SK-N-SH treated with all-trans-retinoic acid at 6 μM for 48 hours (cell line): ENCODE results near the gene STRA6.

ENCODE experiments used
- ESRRG ChIP-seq: fragments of 250-450 bp; sonication (Bioruptor Pico); IDR thresholded peaks from 2 replicates; pipeline ENCODE4 v1.6.1; 2021; ENCODE audit warnings: mild to moderate bottlenecking
- ISL1 ChIP-seq: fragments of 250-450 bp; sonication (Bioruptor Pico); IDR thresholded peaks from 2 replicates; pipeline ENCODE4 v2.1.2; 2022; ENCODE audit warnings: mild to moderate bottlenecking, moderate library complexity
- OSR1 ChIP-seq: fragments of 250-450 bp; sonication (Bioruptor Pico); IDR thresholded peaks from 2 replicates; pipeline ENCODE4 v1.8.0; 2022; ENCODE audit warnings: moderate library complexity, mild to moderate bottlenecking, inconsistent platforms
- RARB ChIP-seq: fragments of 250-450 bp; sonication (Bioruptor Pico); IDR thresholded peaks from 2 replicates; pipeline ENCODE4 v1.8.0; 2021; ENCODE audit warnings: mild to moderate bottlenecking, moderate library complexity
- SNAI2 ChIP-seq: fragments of 250-450 bp; sonication (Bioruptor Pico); IDR thresholded peaks from 2 replicates; pipeline ENCODE4 v1.5.0; 2020; ENCODE audit warnings: mild to moderate bottlenecking, moderate library complexity
- TCF4 ChIP-seq: fragments of 250-450 bp; sonication (Bioruptor Pico); IDR thresholded peaks from 2 replicates; pipeline ENCODE4 v1.8.0; 2021; ENCODE audit warnings: mild to moderate bottlenecking, moderate library complexity, borderline replicate concordance
- ZC3H10 ChIP-seq: fragments of 250-450 bp; sonication (Bioruptor Pico); IDR thresholded peaks from 2 replicates; pipeline ENCODE4 v1.5.1; 2021; ENCODE audit warnings: mild to moderate bottlenecking, moderate library complexity
- ZNF565 ChIP-seq: fragments of 450-650 bp; formaldehyde crosslinking; conservative IDR thresholded peaks from 2 replicates; pipeline ENCODE4 v1.5.0; 2020; ENCODE audit warnings: low read depth, mild to moderate bottlenecking, moderate library complexity
- ZNF70 ChIP-seq: fragments of 450-650 bp; formaldehyde crosslinking; IDR thresholded peaks from 2 replicates; pipeline ENCODE4 v1.5.0; 2020; ENCODE audit warnings: mild to moderate bottlenecking, moderate library complexity
- TF ChIP-seq, protein P1 (sequence below): fragments of 250-450 bp; sonication (Bioruptor Pico); IDR thresholded peaks from 2 replicates; pipeline ENCODE4 v1.5.0; 2020; ENCODE audit warnings: mild to moderate bottlenecking, moderate library complexity
- TF ChIP-seq, protein P2 (sequence below): fragments of 250-450 bp; sonication (Bioruptor Pico); IDR thresholded peaks from 2 replicates; pipeline ENCODE4 v1.5.1; 2021; ENCODE audit warnings: mild to moderate bottlenecking, moderate library complexity

DNA sequence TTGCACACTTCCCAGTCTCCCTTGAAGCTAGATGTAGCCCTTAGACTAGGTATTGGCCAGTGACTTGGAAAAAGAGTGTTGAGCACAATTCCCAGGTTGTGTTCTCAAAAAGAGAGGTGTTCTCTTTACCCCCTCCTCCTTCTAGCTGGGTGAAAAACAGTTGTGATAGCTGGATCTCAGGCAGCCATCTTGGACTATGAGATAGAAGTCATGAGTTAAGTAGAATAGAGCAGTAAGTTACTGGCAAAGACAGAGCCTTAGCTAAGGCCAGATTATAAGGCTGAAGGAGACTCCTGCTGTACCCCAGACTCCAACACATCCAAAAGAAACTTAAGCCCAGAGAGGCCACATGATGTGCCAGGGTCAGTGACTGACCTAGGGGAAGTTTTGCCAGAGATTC, 8.1 kb upstream of the STRA6 start:
- TF ChIP-seq ZNF565 = no peak
- TF ChIP-seq SNAI2 (CRISPR knock-in tag) = no peak
- TF ChIP-seq ZNF70 (CRISPR knock-in tag) = no peak
- TF ChIP-seq, protein P1, sequence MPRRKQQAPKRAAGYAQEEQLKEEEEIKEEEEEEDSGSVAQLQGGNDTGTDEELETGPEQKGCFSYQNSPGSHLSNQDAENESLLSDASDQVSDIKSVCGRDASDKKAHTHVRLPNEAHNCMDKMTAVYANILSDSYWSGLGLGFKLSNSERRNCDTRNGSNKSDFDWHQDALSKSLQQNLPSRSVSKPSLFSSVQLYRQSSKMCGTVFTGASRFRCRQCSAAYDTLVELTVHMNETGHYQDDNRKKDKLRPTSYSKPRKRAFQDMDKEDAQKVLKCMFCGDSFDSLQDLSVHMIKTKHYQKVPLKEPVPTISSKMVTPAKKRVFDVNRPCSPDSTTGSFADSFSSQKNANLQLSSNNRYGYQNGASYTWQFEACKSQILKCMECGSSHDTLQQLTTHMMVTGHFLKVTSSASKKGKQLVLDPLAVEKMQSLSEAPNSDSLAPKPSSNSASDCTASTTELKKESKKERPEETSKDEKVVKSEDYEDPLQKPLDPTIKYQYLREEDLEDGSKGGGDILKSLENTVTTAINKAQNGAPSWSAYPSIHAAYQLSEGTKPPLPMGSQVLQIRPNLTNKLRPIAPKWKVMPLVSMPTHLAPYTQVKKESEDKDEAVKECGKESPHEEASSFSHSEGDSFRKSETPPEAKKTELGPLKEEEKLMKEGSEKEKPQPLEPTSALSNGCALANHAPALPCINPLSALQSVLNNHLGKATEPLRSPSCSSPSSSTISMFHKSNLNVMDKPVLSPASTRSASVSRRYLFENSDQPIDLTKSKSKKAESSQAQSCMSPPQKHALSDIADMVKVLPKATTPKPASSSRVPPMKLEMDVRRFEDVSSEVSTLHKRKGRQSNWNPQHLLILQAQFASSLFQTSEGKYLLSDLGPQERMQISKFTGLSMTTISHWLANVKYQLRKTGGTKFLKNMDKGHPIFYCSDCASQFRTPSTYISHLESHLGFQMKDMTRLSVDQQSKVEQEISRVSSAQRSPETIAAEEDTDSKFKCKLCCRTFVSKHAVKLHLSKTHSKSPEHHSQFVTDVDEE = no peak
- no peak for TF ChIP-seq RARB (CRISPR knock-in tag)
- no peak for TF ChIP-seq ZC3H10 (CRISPR knock-in tag)
- no peak for TF ChIP-seq ESRRG
- TF ChIP-seq OSR1 (CRISPR knock-in tag) = no peak
- TF ChIP-seq TCF4 (CRISPR knock-in tag) = no peak
- no peak for TF ChIP-seq ISL1 (CRISPR knock-in tag)
- TF ChIP-seq, protein P2, sequence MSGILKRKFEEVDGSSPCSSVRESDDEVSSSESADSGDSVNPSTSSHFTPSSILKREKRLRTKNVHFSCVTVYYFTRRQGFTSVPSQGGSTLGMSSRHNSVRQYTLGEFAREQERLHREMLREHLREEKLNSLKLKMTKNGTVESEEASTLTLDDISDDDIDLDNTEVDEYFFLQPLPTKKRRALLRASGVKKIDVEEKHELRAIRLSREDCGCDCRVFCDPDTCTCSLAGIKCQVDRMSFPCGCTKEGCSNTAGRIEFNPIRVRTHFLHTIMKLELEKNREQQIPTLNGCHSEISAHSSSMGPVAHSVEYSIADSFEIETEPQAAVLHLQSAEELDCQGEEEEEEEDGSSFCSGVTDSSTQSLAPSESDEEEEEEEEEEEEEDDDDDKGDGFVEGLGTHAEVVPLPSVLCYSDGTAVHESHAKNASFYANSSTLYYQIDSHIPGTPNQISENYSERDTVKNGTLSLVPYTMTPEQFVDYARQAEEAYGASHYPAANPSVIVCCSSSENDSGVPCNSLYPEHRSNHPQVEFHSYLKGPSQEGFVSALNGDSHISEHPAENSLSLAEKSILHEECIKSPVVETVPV = no peak
